T-helper 1 cell treated with Interleukin-12 subunit alpha and Interleukin-12 subunit beta and Interleukin-4 antibody, amounts not matched to agents 30 μg/mL and 1 μg/mL, for 36 hours (primary cell): ENCODE results near the gene SLC16A7.

Experiments
- H3K27ac Mint-ChIP-seq: one replicate; pipeline ENCODE4 v1.8.0; 2021; ENCODE audit warnings: mild to moderate bottlenecking, mixed read lengths
- H3K27me3 Mint-ChIP-seq: one replicate; pipeline ENCODE4 v1.8.0; 2021; ENCODE audit warnings: low read depth, mixed read lengths
- H3K36me3 Mint-ChIP-seq: one replicate; pipeline ENCODE4 v1.8.0; 2021; ENCODE audit warnings: low read depth, mixed read lengths
- H3K4me1 Mint-ChIP-seq: one replicate; pipeline ENCODE4 v1.8.0; 2021; ENCODE audit warnings: low read depth, mixed read lengths
- H3K4me3 Mint-ChIP-seq: one replicate; pipeline ENCODE4 v1.8.0; 2021; ENCODE audit warnings: mild to moderate bottlenecking, moderate library complexity, mixed read lengths
- H3K9me3 Mint-ChIP-seq: one replicate; pipeline ENCODE4 v1.8.0; 2021; ENCODE audit warnings: mixed read lengths

The SLC16A7 gene

DNA sequence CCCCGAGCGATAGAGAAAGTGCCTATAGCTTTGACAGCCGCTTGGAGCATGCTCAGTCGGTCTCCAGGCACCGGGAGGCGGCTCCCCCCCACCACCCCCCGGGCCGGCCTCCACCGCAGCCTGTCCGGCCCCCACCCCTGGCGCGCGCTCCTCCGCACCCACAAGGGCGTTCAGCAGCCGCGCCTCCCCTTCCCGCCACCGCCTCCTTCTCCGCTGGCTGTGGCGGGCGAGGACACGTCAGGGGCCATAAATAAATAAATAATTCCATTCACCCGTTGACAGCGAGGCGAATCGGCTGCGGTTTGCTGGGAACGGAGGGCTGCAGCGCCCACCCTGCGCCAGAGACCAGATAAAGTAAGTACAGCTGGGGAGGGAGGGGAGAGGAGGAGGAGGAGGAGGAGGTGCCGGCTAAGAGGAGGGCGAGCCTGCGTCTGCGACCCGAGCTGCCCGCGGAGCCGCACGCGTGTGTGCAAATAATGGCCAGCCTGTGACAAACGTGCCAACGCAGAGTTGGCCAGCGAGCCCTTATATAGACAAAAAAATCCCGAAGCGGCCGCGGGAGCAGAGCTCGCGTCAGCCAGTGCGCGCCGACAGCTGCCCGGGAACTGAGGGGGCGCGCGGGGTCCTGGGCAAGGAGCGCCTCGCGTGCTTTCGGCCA is at the start of gene SLC16A7:
Gene SLC16A7, plus strand, starts transcription at position 147 of the 658 bp plus-strand sequence. CDS start 108,773 bp downstream, outside the sequence.
- H3K4me1 Mint-ChIP-seq: peaks cover 38% of the 10 kb centered on the region

GRCh38 chr12:59548930-59549329 is 46.9 kb upstream of the SLC16A7 start:
- Mint-ChIP-seq H3K27me3 (no peaks in the 10 kb centered on the region), H3K27ac (no peak overlapping the region), H3K9me3 (no peaks in the 10 kb centered on the region), H3K36me3 (no peaks in the 10 kb centered on the region), H3K4me1 (no peaks in the 10 kb centered on the region), H3K4me3 (no peak overlapping the region)

More for the DNA sequence above, at the start of gene SLC16A7:
- no peaks in the 10 kb centered on the region for H3K27me3 Mint-ChIP-seq
- H3K27ac Mint-ChIP-seq: peak within 1 kb of the TSS; percentile 95
- H3K4me3 Mint-ChIP-seq: peak within 1 kb of the TSS; percentile 93
- peaks cover 6% of the 10 kb centered on the region for H3K36me3 Mint-ChIP-seq
- H3K9me3 Mint-ChIP-seq: no peaks in the 10 kb centered on the region

DNA sequence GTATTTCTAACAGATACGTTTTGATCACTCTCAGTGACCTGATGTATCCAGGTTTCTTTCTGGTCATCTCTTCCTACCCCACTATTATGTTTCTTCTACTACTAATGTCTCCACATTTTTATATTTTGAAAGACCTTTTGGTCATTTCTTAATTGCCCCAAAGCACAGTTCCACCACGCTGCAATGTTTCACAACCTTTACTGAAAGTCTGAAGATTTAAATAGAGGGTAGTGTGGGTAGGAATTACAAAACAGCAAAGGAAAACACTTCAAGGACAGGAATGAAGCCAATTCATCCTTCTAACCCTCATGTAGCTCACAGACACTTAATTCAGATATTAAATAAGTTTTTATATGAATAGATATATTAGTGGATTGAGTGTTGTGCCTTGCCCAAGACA is 36.1 kb upstream of the SLC16A7 start:
- Mint-ChIP-seq H3K9me3 (no peaks in the 10 kb centered on the region), H3K36me3 (no peaks in the 10 kb centered on the region), H3K27me3 (no peaks in the 10 kb centered on the region), H3K27ac (no peak overlapping the region), H3K4me1 (no peaks in the 10 kb centered on the region), H3K4me3 (no peak overlapping the region)

DNA sequence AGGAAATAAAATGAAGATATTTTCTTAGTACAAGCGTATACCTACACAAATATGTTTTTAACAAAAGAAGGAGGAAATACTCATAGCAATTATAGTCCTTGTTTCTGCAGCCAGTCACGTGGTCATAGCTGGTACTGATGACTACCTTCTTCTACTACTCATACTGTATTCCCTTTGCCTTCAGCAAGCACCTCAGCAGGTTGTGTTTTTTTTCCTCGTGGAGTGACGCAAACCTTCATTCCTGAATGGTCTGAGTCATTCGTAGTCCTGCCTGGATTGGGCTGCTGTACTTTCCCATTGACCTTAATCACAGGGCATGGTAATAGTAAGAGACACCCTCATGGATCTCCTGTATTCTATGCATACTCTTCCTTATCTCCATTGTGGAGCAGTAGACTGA is 25.7 kb upstream of the SLC16A7 start:
- H3K4me1 Mint-ChIP-seq: peaks cover 3% of the 10 kb centered on the region
- no peak overlapping the region for H3K27ac Mint-ChIP-seq
- no peaks in the 10 kb centered on the region for H3K36me3 Mint-ChIP-seq
- H3K9me3 Mint-ChIP-seq: no peaks in the 10 kb centered on the region
- no peaks in the 10 kb centered on the region for H3K27me3 Mint-ChIP-seq
- no peak overlapping the region for H3K4me3 Mint-ChIP-seq

DNA sequence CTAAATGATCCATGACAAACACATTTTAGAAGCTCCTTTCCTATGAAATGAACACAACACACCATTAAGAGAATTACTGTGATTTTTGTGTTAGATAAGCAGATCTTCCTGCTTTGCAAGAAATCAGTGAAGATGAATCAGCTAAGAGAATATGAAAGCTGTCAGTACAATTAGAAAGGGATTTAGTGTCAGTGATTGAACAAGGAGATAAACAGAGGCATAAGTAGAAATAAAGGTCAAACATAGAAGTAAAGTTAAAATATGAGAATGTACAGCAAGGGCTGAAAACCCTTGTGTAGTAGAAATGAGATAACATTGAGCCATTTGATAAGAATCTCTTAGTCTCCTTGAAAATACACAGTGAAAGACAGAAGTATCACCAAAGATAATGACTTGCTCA is 21.4 kb upstream of the SLC16A7 start:
- Mint-ChIP-seq H3K4me3 (no peak overlapping the region), H3K9me3 (peaks cover 4% of the 10 kb centered on the region), H3K27ac (no peak overlapping the region), H3K36me3 (peaks cover 4% of the 10 kb centered on the region), H3K4me1 (peaks cover 19% of the 10 kb centered on the region), H3K27me3 (no peaks in the 10 kb centered on the region)

- peaks cover 4% of the 10 kb centered on the region for H3K36me3 Mint-ChIP-seq
- no peak overlapping the region for H3K4me3 Mint-ChIP-seq
- peaks cover 22% of the 10 kb centered on the region for H3K4me1 Mint-ChIP-seq
- peaks cover 4% of the 10 kb centered on the region for H3K9me3 Mint-ChIP-seq
- no peak overlapping the region for H3K27ac Mint-ChIP-seq
- no peaks in the 10 kb centered on the region for H3K27me3 Mint-ChIP-seq
Measured at GRCh38 chr12:59575826-59576225, 20.0 kb upstream of the SLC16A7 start.

DNA sequence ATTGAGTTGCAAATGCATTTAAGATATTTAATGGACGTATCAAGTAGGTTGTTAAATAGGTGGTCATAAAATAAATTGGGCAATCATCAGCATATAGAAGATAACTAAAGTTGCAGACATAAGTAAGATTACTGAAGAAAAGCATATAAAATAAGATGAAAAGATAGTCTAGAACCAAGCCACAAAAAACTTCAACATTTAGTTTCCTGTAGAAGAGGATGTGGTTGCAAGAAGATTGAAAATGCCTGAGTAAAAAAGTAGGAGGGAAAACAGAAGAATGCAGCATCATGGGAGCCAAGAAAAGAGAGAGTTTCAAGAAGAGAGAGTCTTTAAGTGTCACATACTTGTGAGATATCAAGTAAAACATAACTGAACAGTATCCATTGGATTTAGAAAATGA is 17.6 kb upstream of the SLC16A7 start:
- Mint-ChIP-seq H3K9me3 (peaks cover 4% of the 10 kb centered on the region), H3K27ac (peak overlapping the region; percentile 0), H3K36me3 (peaks cover 4% of the 10 kb centered on the region), H3K4me3 (peak overlapping the region; percentile 12), H3K4me1 (peaks cover 27% of the 10 kb centered on the region), H3K27me3 (no peaks in the 10 kb centered on the region)

- peaks cover 4% of the 10 kb centered on the region for H3K36me3 Mint-ChIP-seq
- no peaks in the 10 kb centered on the region for H3K27me3 Mint-ChIP-seq
- H3K27ac Mint-ChIP-seq: no peak overlapping the region
- peaks cover 4% of the 10 kb centered on the region for H3K9me3 Mint-ChIP-seq
- H3K4me1 Mint-ChIP-seq: peaks cover 24% of the 10 kb centered on the region
- H3K4me3 Mint-ChIP-seq: no peak overlapping the region
Measured at GRCh38 chr12:59579631-59580030, 16.2 kb upstream of the SLC16A7 start.

DNA sequence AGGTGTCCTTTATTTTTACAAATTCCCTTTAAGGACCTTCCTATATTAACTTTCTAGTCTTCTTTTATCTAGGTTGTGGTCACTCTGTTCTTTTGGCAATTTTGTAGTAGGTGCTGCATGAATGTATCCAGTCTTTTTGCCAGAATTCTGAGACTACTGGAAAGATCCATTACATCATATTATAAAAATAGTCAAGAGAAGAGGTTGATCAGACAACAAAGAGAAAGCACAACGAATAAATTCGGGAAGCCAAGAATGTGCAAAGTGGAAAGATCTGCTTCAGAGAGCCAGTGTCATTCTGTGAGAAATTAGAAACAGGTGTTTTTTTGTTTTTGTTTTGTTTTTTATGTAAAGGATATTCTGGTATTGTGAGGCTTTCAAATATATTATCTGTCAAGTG is 15.8 kb upstream of the SLC16A7 start:
- Mint-ChIP-seq H3K27me3 (no peaks in the 10 kb centered on the region), H3K36me3 (peaks cover 4% of the 10 kb centered on the region), H3K27ac (no peak overlapping the region), H3K4me3 (no peak overlapping the region), H3K4me1 (peaks cover 24% of the 10 kb centered on the region), H3K9me3 (peaks cover 4% of the 10 kb centered on the region)

DNA sequence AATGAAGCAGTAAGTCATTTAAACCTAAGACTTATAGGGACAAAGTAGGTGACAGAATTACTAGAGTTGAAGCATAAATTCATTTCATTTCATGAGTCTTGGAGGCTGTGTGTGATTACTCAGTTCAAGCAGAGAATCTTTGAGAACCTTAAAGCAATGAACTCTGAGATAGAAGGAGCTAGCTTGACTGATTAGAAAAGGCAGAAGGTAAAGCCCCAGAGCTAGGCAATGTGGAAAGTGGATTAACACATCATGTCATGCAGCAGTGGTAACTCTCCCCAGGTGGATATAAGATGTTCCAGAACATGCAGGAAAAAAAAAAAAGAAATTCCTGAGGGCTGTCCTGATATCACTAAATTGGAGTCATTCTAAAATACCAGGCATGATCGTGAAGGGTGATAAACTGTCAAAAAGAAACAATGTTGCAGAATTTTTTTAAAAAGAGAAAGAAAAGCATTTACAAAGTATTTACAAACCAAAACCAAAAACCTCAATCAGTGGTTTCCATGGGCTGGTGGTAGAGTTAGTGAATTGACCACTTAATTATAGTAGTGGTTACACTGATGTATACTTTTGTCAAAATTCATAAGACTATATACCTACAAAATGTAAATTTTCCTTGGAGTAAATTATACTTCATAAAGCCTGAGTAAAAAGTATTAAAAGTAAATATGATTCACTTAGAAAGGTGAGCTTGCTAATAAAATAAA is 12.7 kb upstream of the SLC16A7 start:
- Mint-ChIP-seq H3K9me3 (peaks cover 4% of the 10 kb centered on the region), H3K36me3 (peaks cover 2% of the 10 kb centered on the region), H3K27me3 (no peaks in the 10 kb centered on the region), H3K4me1 (peaks cover 13% of the 10 kb centered on the region), H3K4me3 (no peak overlapping the region), H3K27ac (no peak overlapping the region)

- Mint-ChIP-seq H3K36me3 (no peaks in the 10 kb centered on the region), H3K4me3 (no peak overlapping the region), H3K27ac (no peak overlapping the region), H3K4me1 (peaks cover 4% of the 10 kb centered on the region), H3K27me3 (no peaks in the 10 kb centered on the region), H3K9me3 (no peaks in the 10 kb centered on the region)
Measured at GRCh38 chr12:59587710-59588109, 8.1 kb upstream of the SLC16A7 start.

DNA sequence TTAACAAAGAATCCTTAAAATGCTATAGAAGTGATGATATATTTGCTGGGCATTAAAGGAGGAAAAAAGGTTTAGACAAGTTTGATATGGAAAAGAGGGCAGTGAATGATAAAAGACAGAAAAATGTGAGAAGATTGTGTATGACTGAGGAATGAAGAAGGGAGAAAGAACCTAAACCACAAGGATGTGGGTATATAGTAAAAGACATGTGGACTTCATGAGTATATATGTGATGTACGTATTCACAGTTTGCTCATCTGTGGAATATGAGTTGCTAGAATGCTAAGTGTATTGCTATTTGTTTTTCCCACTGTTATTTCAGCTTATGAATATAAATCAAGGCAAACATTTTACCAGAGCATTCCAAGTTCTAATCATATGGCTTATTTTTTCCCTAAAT is 2.1 kb upstream of the SLC16A7 start:
- Mint-ChIP-seq H3K36me3 (peaks cover under 1% of the 10 kb centered on the region), H3K27ac (no peak overlapping the region), H3K4me3 (no peak overlapping the region), H3K27me3 (no peaks in the 10 kb centered on the region), H3K9me3 (no peaks in the 10 kb centered on the region), H3K4me1 (peaks cover 32% of the 10 kb centered on the region)

DNA sequence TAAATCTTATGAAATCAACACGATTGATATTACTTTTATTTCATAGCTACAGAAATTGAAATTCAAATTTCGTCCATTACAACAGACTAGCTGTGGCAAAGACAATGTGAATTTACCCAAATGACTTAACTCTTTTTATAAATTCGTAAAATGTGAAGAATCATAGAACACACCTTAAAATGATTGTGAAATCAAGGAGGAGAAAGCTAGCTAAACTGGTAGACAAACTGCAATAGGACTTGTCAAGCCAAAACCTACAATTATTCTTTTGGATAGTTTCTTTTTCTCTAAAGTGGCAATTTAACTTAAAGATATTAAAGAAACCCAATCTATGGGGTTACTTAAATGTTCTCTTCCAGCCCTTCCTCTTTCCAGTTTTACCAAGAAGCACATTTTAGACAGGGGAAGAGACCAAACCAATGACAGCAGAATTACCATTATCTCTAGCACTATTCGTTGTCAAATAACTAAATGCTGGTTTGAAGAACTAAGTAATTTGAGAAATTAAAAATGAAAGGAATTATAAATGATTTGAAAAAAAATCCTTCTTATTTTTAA is 807 bp upstream of the SLC16A7 start:
- Mint-ChIP-seq H3K4me3 (peak overlapping the region; percentile 93), H3K27ac (peak overlapping the region; percentile 70), H3K27me3 (no peaks in the 10 kb centered on the region), H3K36me3 (peaks cover 6% of the 10 kb centered on the region), H3K9me3 (no peaks in the 10 kb centered on the region), H3K4me1 (peaks cover 38% of the 10 kb centered on the region)

GRCh38 chr12:59595565-59595882 is 305 bp upstream of the SLC16A7 start:
- no peaks in the 10 kb centered on the region for H3K27me3 Mint-ChIP-seq
- no peaks in the 10 kb centered on the region for H3K9me3 Mint-ChIP-seq
- H3K27ac Mint-ChIP-seq: peak overlapping the region; percentile 70
- H3K36me3 Mint-ChIP-seq: peaks cover 6% of the 10 kb centered on the region
- peak overlapping the region; percentile 93 for H3K4me3 Mint-ChIP-seq
- H3K4me1 Mint-ChIP-seq: peaks cover 38% of the 10 kb centered on the region

DNA sequence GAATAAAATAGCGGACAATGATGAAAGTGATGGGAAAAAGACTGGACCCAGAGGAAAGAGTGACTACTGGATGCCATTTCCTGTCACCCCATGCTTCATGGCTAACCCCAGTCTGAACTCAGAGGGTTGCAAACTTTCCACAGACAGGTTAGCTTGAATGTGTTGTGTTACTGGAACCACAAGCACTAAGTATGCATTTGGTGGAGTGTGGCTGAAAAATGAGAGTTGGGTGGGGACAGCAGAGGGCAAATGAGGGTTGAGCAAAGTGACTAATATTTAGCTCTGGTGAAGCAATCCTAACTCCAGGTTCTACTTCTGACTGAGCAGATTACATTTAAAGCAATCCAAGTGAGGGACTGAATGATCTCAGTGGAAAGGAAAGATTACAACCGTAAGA is 1.6 kb downstream of the SLC16A7 start:
- H3K4me1 Mint-ChIP-seq: peaks cover 38% of the 10 kb centered on the region
- H3K27ac Mint-ChIP-seq: peak overlapping the region; percentile 95
- H3K27me3 Mint-ChIP-seq: no peaks in the 10 kb centered on the region

More for the DNA sequence above, 1.6 kb downstream of the SLC16A7 start:
- Mint-ChIP-seq H3K9me3 (no peaks in the 10 kb centered on the region), H3K4me3 (peak overlapping the region; percentile 93), H3K36me3 (peaks cover 9% of the 10 kb centered on the region)
